ENCODE results near the gene RBPJL.

RBPJL gene

GRCh38 chr20:45362804-45363610, 56.4 kb downstream of the RBPJL start, which contains the start of gene SYS1:
Gene SYS1, plus strand, starts transcription at chr20:45363156. Its CDS starts 376 bp downstream, at chr20:45363532.
- DNase-seq (ENCODE audit: low read depth) = peak; percentile 95

GRCh38 chr20:45363611-45364492, 57.2 kb downstream of the RBPJL start:
- no peak for DNase-seq (ENCODE audit: low read depth)

GRCh38 chr20:45365444-45365970, 58.9 kb downstream of the RBPJL start:
- no peak for DNase-seq (ENCODE audit: low read depth)

GRCh38 chr20:45366192-45366591, 59.6 kb downstream of the RBPJL start:
- DNase-seq (ENCODE audit: low read depth) = no peak

DNA sequence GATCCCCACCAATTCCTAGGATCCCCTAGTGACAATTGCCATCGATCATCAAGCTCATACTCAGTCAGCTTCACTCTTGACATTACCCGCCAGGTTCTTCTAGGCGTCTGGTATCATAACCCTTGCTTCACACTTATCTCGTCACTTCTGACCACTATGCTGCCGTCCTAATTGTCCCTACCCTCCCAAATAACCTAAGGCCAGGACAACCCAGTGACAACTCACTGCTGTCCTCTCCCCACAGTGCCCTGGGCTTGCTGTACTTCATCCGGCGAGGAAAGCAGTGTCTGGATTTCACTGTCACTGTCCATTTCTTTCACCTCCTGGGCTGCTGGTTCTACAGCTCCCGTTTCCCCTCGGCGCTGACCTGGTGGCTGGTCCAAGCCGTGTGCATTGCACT, 60.0 kb downstream of the RBPJL start:
- DNase-seq (ENCODE audit: low read depth) = no peak

DNA sequence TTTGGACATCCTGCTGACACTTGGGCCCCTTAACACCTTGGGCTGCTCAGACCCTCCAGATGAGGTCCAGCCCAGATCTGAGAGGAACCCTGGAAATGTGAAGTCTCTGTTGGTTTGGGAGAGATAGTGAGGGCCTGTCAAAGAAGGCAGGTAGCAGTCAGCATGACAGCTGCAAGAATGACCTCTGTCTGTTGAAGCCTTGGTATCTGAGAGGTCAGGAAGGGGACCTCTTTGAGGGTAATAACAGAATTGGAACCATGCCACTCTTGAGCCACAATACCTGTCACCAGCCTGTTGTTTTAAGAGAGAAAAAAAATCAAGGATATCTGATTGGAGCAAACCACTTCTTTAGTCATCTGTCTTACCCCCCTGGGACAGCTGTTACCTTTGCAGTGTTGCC, 60.5 kb downstream of the RBPJL start:
- DNase-seq (ENCODE audit: low read depth) = no peak
